HCT116 (cell line): Measurements from ENCODE around the gene CATSPERD. TPM values are rescaled to one million over a fixed set of nuclear protein-coding genes. Genes with fewer than 3 reads are reported as not detected.

Source experiments
- ATAC-seq: fragments of 200-7000 bp; cut with Tn5 transposase; 2 replicates; pipeline ENCODE4 v1.9.1; 2020; ENCODE audit warnings: mild to moderate bottlenecking, moderate library complexity
- BruUV-seq: library from RNA; stranded (reverse); fragments of 400-500 nt; replicated peaks from 2 replicates; lab custom pipeline; 2021; lab: Mats Ljungman, UMichigan
- CTCF ChIA-PET: fragments of 300-600 bp; sonication (Branson Sonifier 250); formaldehyde crosslinking; loops from one replicate; lab custom pipeline; 2021; ENCODE audit warnings: antibody characterized with exemption; lab: Charles Lee
- POLR2A ChIA-PET: fragments of 300-600, 350-600 bp; sonication (Branson Sonifier 250); formaldehyde crosslinking; loops from one replicate; lab custom pipeline; 2021; ENCODE audit warnings: antibody characterized with exemption; lab: Charles Lee
- RAD21 ChIA-PET, 2 experiments: fragments of 300-600 bp; sonication (Branson Sonifier 250); formaldehyde crosslinking; loops; one replicate each; lab custom pipeline; 2023; ENCODE audit warnings: low total read pairs in 2 of 2; ENCODE audit not compliant: uncharacterized antibody in 2 of 2, unreplicated experiment in 2 of 2, low non-redundant PET in 1 of 2; lab: Charles Lee
- DNase-seq: peaks from one replicate; pipeline ENCODE4 v3.0.0-alpha.2; 2010; ENCODE audit warnings: low read depth, low spot score
- H2AFZ ChIP-seq: fragments of 200-600 bp; shearing (Covaris generic), sonication (generic); 2 replicates; pipeline ENCODE4 v1.6.1; 2017; ENCODE audit warnings: low read depth, mixed run types, mixed read lengths, antibody characterized with exemption, low read length; ENCODE audit not compliant: poor library complexity, severe bottlenecking
- H3K27ac ChIP-seq: 2 replicates; pipeline ENCODE4 v1.5.1; 2012; ENCODE audit warnings: low read depth, low read length
- H3K27me3 ChIP-seq: fragments of 200-600 bp; sonication (generic); 2 replicates; pipeline ENCODE4 v1.6.1; 2016; ENCODE audit warnings: mixed run types, low read length, mixed read lengths; ENCODE audit not compliant: insufficient read depth
- H3K36me3 ChIP-seq, 2 experiments: fragments of 200-500 bp in 1 of 2; fragments of 200-600 bp in 1 of 2; sonication (Bioruptor generic) in 1 of 2; sonication (generic) in 1 of 2; 2 replicates each; pipeline versions ENCODE4 v1.5.1 to v1.6.1; 2014 to 2016; ENCODE audit warnings: low read length in 2 of 2, inconsistent platforms in 1 of 2, mixed read lengths in 1 of 2, mixed run types in 1 of 2; ENCODE audit not compliant: insufficient read depth in 2 of 2, control insufficient read depth in 1 of 2
- H3K4me1 ChIP-seq, 2 experiments: fragments of 200-600 bp in 1 of 2; sonication (generic) in 1 of 2; 2 replicates each; pipeline versions ENCODE4 v1.5.1 to v1.6.1; 2012 to 2017; ENCODE audit warnings: low read length in 2 of 2, inconsistent platforms in 1 of 2, mild to moderate bottlenecking in 1 of 2, mixed read lengths in 1 of 2, mixed run types in 1 of 2, moderate library complexity in 1 of 2; ENCODE audit not compliant: insufficient read depth in 2 of 2, control insufficient read depth in 1 of 2
- H3K4me2 ChIP-seq: fragments of 200-600 bp; sonication (generic); 2 replicates; pipeline ENCODE4 v1.6.1; 2017; ENCODE audit warnings: mixed run types, low read length, mixed read lengths
- H3K4me3 ChIP-seq, 2 experiments: fragments of 200-600 bp in 1 of 2; sonication (generic) in 1 of 2; replicated peaks in 1 of 2; 2 replicates each; pipeline ENCODE4 v1.5.1; 2011 to 2016; ENCODE audit warnings: low read length in 2 of 2, control low read depth in 1 of 2, low read depth in 1 of 2, mild to moderate bottlenecking in 1 of 2, mixed read lengths in 1 of 2, mixed run types in 1 of 2
- H3K79me2 ChIP-seq: fragments of 200-600 bp; sonication (generic); 2 replicates; pipeline ENCODE4 v1.6.1; 2017; ENCODE audit warnings: mild to moderate bottlenecking, mixed run types, low read length, moderate library complexity, mixed read lengths; ENCODE audit not compliant: insufficient read depth
- H3K9ac ChIP-seq: fragments of 200-600 bp; sonication (generic); 2 replicates; pipeline ENCODE4 v1.6.1; 2016; ENCODE audit warnings: low read length, mixed read lengths
- H3K9me2 ChIP-seq: fragments of 200-600 bp; sonication (generic), shearing (Covaris generic); 2 replicates; pipeline ENCODE4 v1.6.1; 2017; ENCODE audit warnings: mixed run types, mild to moderate bottlenecking, moderate library complexity; ENCODE audit not compliant: insufficient read depth
- H3K9me3 ChIP-seq, 2 experiments: fragments of 200-500 bp in 1 of 2; fragments of 200-600 bp in 1 of 2; sonication (Bioruptor generic) in 1 of 2; sonication (generic) in 1 of 2; 2 replicates each; pipeline ENCODE4 v1.6.1; 2014 to 2017; ENCODE audit warnings: low read length in 2 of 2, mixed read lengths in 2 of 2, inconsistent platforms in 1 of 2, low read depth in 1 of 2, mild to moderate bottlenecking in 1 of 2, mixed run types in 1 of 2, moderate library complexity in 1 of 2; ENCODE audit not compliant: control insufficient read depth in 1 of 2, insufficient read depth in 1 of 2
- H4K20me1 ChIP-seq: fragments of 200-600 bp; sonication (generic), shearing (Covaris generic); 2 replicates; pipeline ENCODE4 v1.6.1; 2017; ENCODE audit warnings: mixed run types, mild to moderate bottlenecking, moderate library complexity; ENCODE audit not compliant: insufficient read depth
- CBX3 ChIP-seq: IDR thresholded peaks from 2 replicates; pipeline ENCODE4 v1.6.1; 2012; ENCODE audit warnings: low read depth
- EGR1 ChIP-seq: IDR thresholded peaks from 2 replicates; pipeline ENCODE4 v1.6.1; 2012; ENCODE audit warnings: low read depth
- ELF1 ChIP-seq: IDR thresholded peaks from 2 replicates; pipeline ENCODE4 v1.6.1; 2012; ENCODE audit warnings: low read depth, borderline replicate concordance
- EZH2 ChIP-seq: fragments of 200-600 bp; sonication (generic); IDR thresholded peaks from 2 replicates; pipeline ENCODE4 v1.6.1; 2017; ENCODE audit warnings: antibody characterized with exemption, mixed run types
- FOSL1 ChIP-seq: IDR thresholded peaks from 2 replicates; pipeline ENCODE4 v1.6.1; 2012; ENCODE audit warnings: low read depth
- RAD21 ChIP-seq: IDR thresholded peaks from 2 replicates; pipeline ENCODE4 v1.6.1; 2012; ENCODE audit warnings: low read depth, mild to moderate bottlenecking
- SIN3A ChIP-seq: IDR thresholded peaks from 2 replicates; pipeline ENCODE4 v1.6.1; 2012; ENCODE audit warnings: low read depth
- SP1 ChIP-seq: IDR thresholded peaks from 2 replicates; pipeline ENCODE4 v1.6.1; 2012; ENCODE audit warnings: low read depth
- SRF ChIP-seq: IDR thresholded peaks from 2 replicates; pipeline ENCODE4 v1.6.1; 2012; ENCODE audit warnings: low read depth
- YY1 ChIP-seq: IDR thresholded peaks from 2 replicates; pipeline ENCODE4 v1.6.1; 2011; ENCODE audit warnings: low read length, low read depth, moderate library complexity, mild to moderate bottlenecking; ENCODE audit not compliant: insufficient replicate concordance; ENCODE audit errors: extremely low read depth
- ZFX ChIP-seq: fragments of 450-650 bp; IDR thresholded peaks from 2 replicates; pipeline ENCODE4 v1.6.1; 2017
- ZNF274 ChIP-seq: fragments of 200-500 bp; sonication (Bioruptor generic); IDR thresholded peaks from 2 replicates; pipeline ENCODE4 v1.6.1; 2014; ENCODE audit warnings: mild to moderate bottlenecking, low read depth, low read length, inconsistent platforms
- intact Hi-C: fragments of 100-400 bp; cut with micrococcal nuclease; formaldehyde crosslinking; loops from 2 replicates; pipeline ENCODE4 v1.10.0; 2022
- total RNA-seq: library from RNA; stranded (reverse); gene quantifications from one replicate; pipeline ENCODE4 v1.2.1, GENCODE V29; 2021; ENCODE audit not compliant: unreplicated experiment
- TF ChIP-seq, protein P1 (sequence below), 3 experiments: fragments of 200-600 bp in 1 of 3; sonication (generic) in 1 of 3; IDR thresholded peaks in 2 of 3; conservative IDR thresholded peaks in 1 of 3; 2 replicates each; pipeline ENCODE4 v1.5.1; 2012 to 2017; ENCODE audit warnings: low read depth in 2 of 3, low read length in 2 of 3, antibody characterized with exemption in 1 of 3, borderline replicate concordance in 1 of 3, control low read depth in 1 of 3, mild to moderate bottlenecking in 1 of 3, mixed read lengths in 1 of 3, mixed run types in 1 of 3, moderate library complexity in 1 of 3; ENCODE audit not compliant: insufficient read depth in 1 of 3
- TF ChIP-seq, protein P2 (sequence below): IDR thresholded peaks from 2 replicates; pipeline ENCODE4 v1.6.1; 2012; ENCODE audit warnings: low read depth

Gene CATSPERD
- total RNA-seq, 1 experiment from 2014 or later, result not detected

DNA sequence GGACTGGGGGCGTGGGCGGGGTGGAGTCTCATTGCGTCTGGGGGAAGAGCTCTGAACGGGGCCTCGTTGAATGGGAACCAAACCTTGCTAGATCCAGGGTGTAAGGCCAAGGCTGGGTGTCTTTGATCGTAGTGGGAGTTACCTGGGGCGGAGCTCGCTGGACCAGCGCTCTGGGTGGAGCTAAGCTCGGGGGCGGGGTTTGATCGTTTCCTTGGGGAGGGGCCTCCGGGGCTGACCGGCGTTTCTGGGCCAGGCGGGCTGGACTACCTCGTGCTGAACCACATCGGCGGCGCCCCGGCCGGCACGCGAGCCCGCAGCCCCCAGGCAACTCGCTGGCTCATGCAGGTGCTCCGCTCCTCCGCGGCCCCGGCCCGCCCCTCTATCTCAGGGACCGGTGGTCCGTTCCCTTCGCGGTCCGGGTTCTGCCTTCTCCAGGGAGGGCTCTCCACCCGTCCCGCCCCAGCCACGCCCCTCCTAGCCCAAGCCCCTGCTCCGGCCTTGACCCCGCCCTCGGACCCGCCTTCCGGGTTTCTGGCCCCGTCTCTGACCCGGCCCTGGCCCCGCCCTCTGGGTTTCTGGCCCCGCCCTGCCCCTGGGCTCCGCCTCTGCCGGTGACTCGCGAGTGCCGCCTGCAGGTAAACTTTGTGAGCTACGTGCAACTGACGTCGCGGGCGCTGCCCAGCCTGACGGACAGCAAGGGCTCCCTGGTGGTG, 33.6 kb upstream of the CATSPERD start:
- ChIA-PET CTCF (interaction anchor here (0.7 to 1.6 kb wide), 14 partner anchors 11 to 1683 kb away, joined by 3 to 10 read pairs (median 4); partner anchors contain the start of genes DUS3L and FUT6), RAD21 (interaction anchor here in 1 of 2 experiments (0.7 to 1.0 kb wide), 3 partner anchors 30 to 777 kb away, joined by 3 to 5 read pairs (median 4); no protein-coding TSS in a partner anchor), POLR2A (interaction anchor here (1.0 to 1.6 kb wide), 5 partner anchors 32 to 141 kb away, joined by 3 to 5 read pairs (median 4); partner anchors contain the start of genes CATSPERD, LONP1, SAFB and SAFB2)
- Histone ChIP-seq H3K4me2 (peak overlapping the region; percentile 84), H2AFZ (peak overlapping the region; percentile 26), H4K20me1 (peaks cover 4% of the 10 kb centered on the region; the same call in 1 of the 2 replicates), H3K4me3 (peak overlapping the region; percentile 37 to 57), H3K9ac (peak overlapping the region; percentile 67), H3K27ac (peak overlapping the region; percentile 73), H3K27me3 (no peaks in the 10 kb centered on the region), H3K9me3 (no peaks in the 10 kb centered on the region), H3K36me3 (peaks cover 0 to 15% of the 10 kb centered on the region in 2 experiments; a peak in 1 of 4 replicates), H3K79me2 (peaks cover 18% of the 10 kb centered on the region), H3K4me1 (peaks cover 8 to 32% of the 10 kb centered on the region in 2 experiments; a peak in 3 of 4 replicates), H3K9me2 (no peaks in the 10 kb centered on the region)
- DNase-seq, result peak; percentile 90
- TF ChIP-seq EZH2 (no peak), FOSL1 (no peak), EGR1 (no peak), ELF1 (no peak; the same call in 1 of the 2 replicates), ZFX (no peak), RAD21 (no peak), SIN3A (no peak), YY1 (no peak), CBX3 (no peak), ZNF274 (no peak), SRF (no peak), SP1 (peak; percentile 50)
- TF ChIP-seq, protein P1, sequence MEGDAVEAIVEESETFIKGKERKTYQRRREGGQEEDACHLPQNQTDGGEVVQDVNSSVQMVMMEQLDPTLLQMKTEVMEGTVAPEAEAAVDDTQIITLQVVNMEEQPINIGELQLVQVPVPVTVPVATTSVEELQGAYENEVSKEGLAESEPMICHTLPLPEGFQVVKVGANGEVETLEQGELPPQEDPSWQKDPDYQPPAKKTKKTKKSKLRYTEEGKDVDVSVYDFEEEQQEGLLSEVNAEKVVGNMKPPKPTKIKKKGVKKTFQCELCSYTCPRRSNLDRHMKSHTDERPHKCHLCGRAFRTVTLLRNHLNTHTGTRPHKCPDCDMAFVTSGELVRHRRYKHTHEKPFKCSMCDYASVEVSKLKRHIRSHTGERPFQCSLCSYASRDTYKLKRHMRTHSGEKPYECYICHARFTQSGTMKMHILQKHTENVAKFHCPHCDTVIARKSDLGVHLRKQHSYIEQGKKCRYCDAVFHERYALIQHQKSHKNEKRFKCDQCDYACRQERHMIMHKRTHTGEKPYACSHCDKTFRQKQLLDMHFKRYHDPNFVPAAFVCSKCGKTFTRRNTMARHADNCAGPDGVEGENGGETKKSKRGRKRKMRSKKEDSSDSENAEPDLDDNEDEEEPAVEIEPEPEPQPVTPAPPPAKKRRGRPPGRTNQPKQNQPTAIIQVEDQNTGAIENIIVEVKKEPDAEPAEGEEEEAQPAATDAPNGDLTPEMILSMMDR (IDR thresholded peaks at IDR 0.05 in 2 of 3, conservative IDR thresholded peaks at IDR 0.05 in 1 of 3; ENCODE audit: borderline replicate concordance in 1 of 3, insufficient read depth in 1 of 3, low read depth in 2 of 3, low read length in 2 of 3), result peak; percentile 78 to 86 (median 82)
- TF ChIP-seq, protein P2, sequence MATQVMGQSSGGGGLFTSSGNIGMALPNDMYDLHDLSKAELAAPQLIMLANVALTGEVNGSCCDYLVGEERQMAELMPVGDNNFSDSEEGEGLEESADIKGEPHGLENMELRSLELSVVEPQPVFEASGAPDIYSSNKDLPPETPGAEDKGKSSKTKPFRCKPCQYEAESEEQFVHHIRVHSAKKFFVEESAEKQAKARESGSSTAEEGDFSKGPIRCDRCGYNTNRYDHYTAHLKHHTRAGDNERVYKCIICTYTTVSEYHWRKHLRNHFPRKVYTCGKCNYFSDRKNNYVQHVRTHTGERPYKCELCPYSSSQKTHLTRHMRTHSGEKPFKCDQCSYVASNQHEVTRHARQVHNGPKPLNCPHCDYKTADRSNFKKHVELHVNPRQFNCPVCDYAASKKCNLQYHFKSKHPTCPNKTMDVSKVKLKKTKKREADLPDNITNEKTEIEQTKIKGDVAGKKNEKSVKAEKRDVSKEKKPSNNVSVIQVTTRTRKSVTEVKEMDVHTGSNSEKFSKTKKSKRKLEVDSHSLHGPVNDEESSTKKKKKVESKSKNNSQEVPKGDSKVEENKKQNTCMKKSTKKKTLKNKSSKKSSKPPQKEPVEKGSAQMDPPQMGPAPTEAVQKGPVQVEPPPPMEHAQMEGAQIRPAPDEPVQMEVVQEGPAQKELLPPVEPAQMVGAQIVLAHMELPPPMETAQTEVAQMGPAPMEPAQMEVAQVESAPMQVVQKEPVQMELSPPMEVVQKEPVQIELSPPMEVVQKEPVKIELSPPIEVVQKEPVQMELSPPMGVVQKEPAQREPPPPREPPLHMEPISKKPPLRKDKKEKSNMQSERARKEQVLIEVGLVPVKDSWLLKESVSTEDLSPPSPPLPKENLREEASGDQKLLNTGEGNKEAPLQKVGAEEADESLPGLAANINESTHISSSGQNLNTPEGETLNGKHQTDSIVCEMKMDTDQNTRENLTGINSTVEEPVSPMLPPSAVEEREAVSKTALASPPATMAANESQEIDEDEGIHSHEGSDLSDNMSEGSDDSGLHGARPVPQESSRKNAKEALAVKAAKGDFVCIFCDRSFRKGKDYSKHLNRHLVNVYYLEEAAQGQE, result no peak
- no TSS peak for BruUV-seq
- peak; percentile 76 for ATAC-seq
- intact Hi-C loops, result loop anchor here (5.0 kb wide), 2 partner anchors 140 to 640 kb away; no protein-coding TSS in a partner anchor
